ENCODE data around the gene ITIH2.

Gene ITIH2

GRCh38 chr10:7789390-7789789, 86.3 kb downstream of the ITIH2 start:
- H4K8ac ChIP-seq (ENCODE audit: low read depth, low read length): no peak overlapping the region
- H3K27me3 ChIP-seq (ENCODE audit: insufficient read depth, low read length): no peaks in the 10 kb centered on the region
- H3K4me1 ChIP-seq (ENCODE audit: control insufficient read depth in 1 of 2, insufficient read depth in 2 of 2, low read length in 2 of 2): peaks cover 0 to 5% of the 10 kb centered on the region in 2 experiments
- H2BK5ac ChIP-seq (ENCODE audit: low read depth, low read length, poor library complexity): no peak overlapping the region
- H2BK120ac ChIP-seq (ENCODE audit: insufficient read depth, low read length, poor library complexity): no peak overlapping the region
- no peaks in the 10 kb centered on the region for H3K9me3 ChIP-seq (ENCODE audit: insufficient read depth, low read depth, low read length)
- no peak overlapping the region for H2AK5ac ChIP-seq (ENCODE audit: low read length)
- no peak overlapping the region for H3K27ac ChIP-seq (ENCODE audit: low read depth, low read length)
- DNase-seq: no peak
- no peak overlapping the region for H3K14ac ChIP-seq (ENCODE audit: low read length)
- H3K79me2 ChIP-seq (ENCODE audit: control insufficient read depth, insufficient read depth, low read length, poor library complexity): peaks cover 19% of the 10 kb centered on the region
- no peak overlapping the region for H3K4me3 ChIP-seq (ENCODE audit: low read depth, low read length)
- no CpG with 5 or more reads among the region's 3 CpGs for WGBS (ENCODE audit: extremely low coverage, insufficient coverage, insufficient read length)
- H2BK12ac ChIP-seq (ENCODE audit: low read length): no peak overlapping the region
- no peak overlapping the region for H3K9ac ChIP-seq (ENCODE audit: low read length)
- peaks cover 12% of the 10 kb centered on the region for H3K79me1 ChIP-seq (ENCODE audit: low read length)
- H4K12ac ChIP-seq (ENCODE audit: low read depth, low read length): no peak overlapping the region
- peak overlapping the region; percentile 77 for H3K4ac ChIP-seq (ENCODE audit: low read depth, low read length)
- H3K4me2 ChIP-seq (ENCODE audit: low read length): peak overlapping the region; percentile 40
- no peak overlapping the region for H2AFZ ChIP-seq (ENCODE audit: insufficient read depth, low read length, poor library complexity)
- peaks cover 0 to 6% of the 10 kb centered on the region in 2 experiments for H3K36me3 ChIP-seq (ENCODE audit: control insufficient read depth in 1 of 2, insufficient read depth in 2 of 2, low read length in 2 of 2)
- H3K18ac ChIP-seq (ENCODE audit: low read length): no peak overlapping the region
- H3K23ac ChIP-seq (ENCODE audit: low read length): no peak overlapping the region
- H4K91ac ChIP-seq (ENCODE audit: low read depth, low read length): no peak overlapping the region

- Histone ChIP-seq H3K9me3 (ENCODE audit: insufficient read depth, low read depth, low read length) (no peaks in the 10 kb centered on the region), H3K27ac (ENCODE audit: low read depth, low read length) (no peak overlapping the region), H3K9ac (ENCODE audit: low read length) (no peak overlapping the region), H2BK5ac (ENCODE audit: low read depth, low read length, poor library complexity) (no peak overlapping the region), H3K79me1 (ENCODE audit: low read length) (peaks cover 10% of the 10 kb centered on the region), H3K36me3 (ENCODE audit: control insufficient read depth in 1 of 2, insufficient read depth in 2 of 2, low read length in 2 of 2) (peaks cover 4 to 5% of the 10 kb centered on the region in 2 experiments), H3K23ac (ENCODE audit: low read length) (no peak overlapping the region), H3K4me2 (ENCODE audit: low read length) (no peak overlapping the region), H2BK120ac (ENCODE audit: insufficient read depth, low read length, poor library complexity) (no peak overlapping the region), H2AFZ (ENCODE audit: insufficient read depth, low read length, poor library complexity) (no peak overlapping the region), H2BK12ac (ENCODE audit: low read length) (no peak overlapping the region), H3K4me1 (ENCODE audit: control insufficient read depth in 1 of 2, insufficient read depth in 2 of 2, low read length in 2 of 2) (peaks cover 0 to 3% of the 10 kb centered on the region in 2 experiments), H3K79me2 (ENCODE audit: control insufficient read depth, insufficient read depth, low read length, poor library complexity) (peaks cover 15% of the 10 kb centered on the region), H3K4ac (ENCODE audit: low read depth, low read length) (no peak overlapping the region), H4K91ac (ENCODE audit: low read depth, low read length) (no peak overlapping the region), H4K12ac (ENCODE audit: low read depth, low read length) (no peak overlapping the region), H3K18ac (ENCODE audit: low read length) (no peak overlapping the region), H3K4me3 (ENCODE audit: low read depth, low read length) (no peak overlapping the region), H3K27me3 (ENCODE audit: insufficient read depth, low read length) (no peaks in the 10 kb centered on the region), H2AK5ac (ENCODE audit: low read length) (no peak overlapping the region), H3K14ac (ENCODE audit: low read length) (no peak overlapping the region), H4K8ac (ENCODE audit: low read depth, low read length) (no peak overlapping the region)
- no peak for DNase-seq
- no CpG with 5 or more reads among the region's 1 CpG for WGBS (ENCODE audit: extremely low coverage, insufficient coverage, insufficient read length)
These were observed 89.4 kb downstream of the ITIH2 start for GRCh38 chr10:7792541-7792940.

GRCh38 chr10:7794251-7795026, 91.3 kb downstream of the ITIH2 start:
- Histone ChIP-seq H3K9ac (ENCODE audit: low read length) (no peak overlapping the region), H3K4me3 (ENCODE audit: low read depth, low read length) (no peak overlapping the region), H4K8ac (ENCODE audit: low read depth, low read length) (no peak overlapping the region), H3K36me3 (ENCODE audit: control insufficient read depth in 1 of 2, insufficient read depth in 2 of 2, low read length in 2 of 2) (peaks cover 11 to 15% of the 10 kb centered on the region in 2 experiments), H2BK12ac (ENCODE audit: low read length) (no peak overlapping the region), H3K23ac (ENCODE audit: low read length) (no peak overlapping the region), H2AK5ac (ENCODE audit: low read length) (no peak overlapping the region), H3K4me1 (ENCODE audit: control insufficient read depth in 1 of 2, insufficient read depth in 2 of 2, low read length in 2 of 2) (peaks cover 0 to 1% of the 10 kb centered on the region in 2 experiments), H4K12ac (ENCODE audit: low read depth, low read length) (no peak overlapping the region), H3K4me2 (ENCODE audit: low read length) (no peak overlapping the region), H3K4ac (ENCODE audit: low read depth, low read length) (peak overlapping the region; percentile 72), H3K14ac (ENCODE audit: low read length) (no peak overlapping the region), H3K18ac (ENCODE audit: low read length) (no peak overlapping the region), H4K91ac (ENCODE audit: low read depth, low read length) (no peak overlapping the region), H3K27me3 (ENCODE audit: insufficient read depth, low read length) (no peaks in the 10 kb centered on the region), H2BK5ac (ENCODE audit: low read depth, low read length, poor library complexity) (no peak overlapping the region), H3K27ac (ENCODE audit: low read depth, low read length) (no peak overlapping the region), H3K79me1 (ENCODE audit: low read length) (no peaks in the 10 kb centered on the region), H3K9me3 (ENCODE audit: insufficient read depth, low read depth, low read length) (no peaks in the 10 kb centered on the region), H3K79me2 (ENCODE audit: control insufficient read depth, insufficient read depth, low read length, poor library complexity) (peaks cover 2% of the 10 kb centered on the region), H2BK120ac (ENCODE audit: insufficient read depth, low read length, poor library complexity) (no peak overlapping the region), H2AFZ (ENCODE audit: insufficient read depth, low read length, poor library complexity) (no peak overlapping the region)
- DNase-seq: no peak
- no CpG with 5 or more reads among the region's 4 CpGs for WGBS (ENCODE audit: extremely low coverage, insufficient coverage, insufficient read length)

GRCh38 chr10:7795605-7796004, 92.5 kb downstream of the ITIH2 start:
- Histone ChIP-seq H4K8ac (ENCODE audit: low read depth, low read length) (no peak overlapping the region), H3K27me3 (ENCODE audit: insufficient read depth, low read length) (no peaks in the 10 kb centered on the region), H3K23ac (ENCODE audit: low read length) (no peak overlapping the region), H2BK120ac (ENCODE audit: insufficient read depth, low read length, poor library complexity) (no peak overlapping the region), H4K12ac (ENCODE audit: low read depth, low read length) (no peak overlapping the region), H3K79me2 (ENCODE audit: control insufficient read depth, insufficient read depth, low read length, poor library complexity) (peaks cover 1% of the 10 kb centered on the region), H3K14ac (ENCODE audit: low read length) (no peak overlapping the region), H3K4me3 (ENCODE audit: low read depth, low read length) (no peak overlapping the region), H3K18ac (ENCODE audit: low read length) (no peak overlapping the region), H3K79me1 (ENCODE audit: low read length) (no peaks in the 10 kb centered on the region), H4K91ac (ENCODE audit: low read depth, low read length) (no peak overlapping the region), H2BK12ac (ENCODE audit: low read length) (no peak overlapping the region), H2AFZ (ENCODE audit: insufficient read depth, low read length, poor library complexity) (no peak overlapping the region), H3K9me3 (ENCODE audit: insufficient read depth, low read depth, low read length) (no peaks in the 10 kb centered on the region), H2BK5ac (ENCODE audit: low read depth, low read length, poor library complexity) (no peak overlapping the region), H3K36me3 (ENCODE audit: control insufficient read depth in 1 of 2, insufficient read depth in 2 of 2, low read length in 2 of 2) (peaks cover 14 to 20% of the 10 kb centered on the region in 2 experiments), H3K4me1 (ENCODE audit: control insufficient read depth in 1 of 2, insufficient read depth in 2 of 2, low read length in 2 of 2) (no peaks in the 10 kb centered on the region), H3K4me2 (ENCODE audit: low read length) (no peak overlapping the region), H3K9ac (ENCODE audit: low read length) (no peak overlapping the region), H2AK5ac (ENCODE audit: low read length) (no peak overlapping the region), H3K27ac (ENCODE audit: low read depth, low read length) (no peak overlapping the region), H3K4ac (ENCODE audit: low read depth, low read length) (peak overlapping the region; percentile 84)
- DNase-seq: peak in 1 of 2 donors; percentile 12
- no CpG with 5 or more reads among the region's 4 CpGs for WGBS (ENCODE audit: extremely low coverage, insufficient coverage, insufficient read length)
